ENCODE data around the gene GARRE1.
"Not testable (repeated sequence)": the region's sequence is repeated elsewhere in the genome, so short reads cannot be mapped to it uniquely, and the experiment has no call there.

The GARRE1 gene

DNA sequence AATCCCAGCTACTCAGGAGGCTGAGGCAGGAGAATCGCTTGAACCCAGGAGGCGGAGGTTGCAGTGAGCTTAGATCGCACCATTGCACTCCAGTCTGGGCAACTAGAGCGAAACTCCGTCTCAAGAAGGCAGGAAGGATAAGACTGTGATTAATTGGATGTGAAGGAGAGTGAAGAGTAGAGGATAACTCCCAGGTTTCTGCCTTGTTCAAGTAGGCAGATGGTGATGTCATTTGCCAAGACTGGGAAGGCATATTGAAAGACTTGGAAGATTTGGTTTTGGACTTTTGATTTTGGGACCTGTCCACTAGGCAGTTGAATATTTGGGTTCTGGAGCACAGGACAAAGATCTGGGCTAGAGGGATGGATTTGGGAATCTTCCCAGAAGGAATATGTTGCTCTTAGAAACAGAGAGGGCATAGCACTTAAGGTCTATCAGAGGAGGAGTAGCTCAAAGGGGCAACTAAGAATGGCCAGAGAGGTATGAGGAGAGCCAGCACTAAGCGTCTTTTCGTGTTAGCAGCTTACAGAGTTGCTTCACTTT is 20.0 kb downstream of the GARRE1 start:
- DNase-seq (ENCODE audit: low read depth) = no peak
- no peak overlapping the region for H3K4me3 ChIP-seq (ENCODE audit: low read depth, low read length)
- TF ChIP-seq, protein P1, sequence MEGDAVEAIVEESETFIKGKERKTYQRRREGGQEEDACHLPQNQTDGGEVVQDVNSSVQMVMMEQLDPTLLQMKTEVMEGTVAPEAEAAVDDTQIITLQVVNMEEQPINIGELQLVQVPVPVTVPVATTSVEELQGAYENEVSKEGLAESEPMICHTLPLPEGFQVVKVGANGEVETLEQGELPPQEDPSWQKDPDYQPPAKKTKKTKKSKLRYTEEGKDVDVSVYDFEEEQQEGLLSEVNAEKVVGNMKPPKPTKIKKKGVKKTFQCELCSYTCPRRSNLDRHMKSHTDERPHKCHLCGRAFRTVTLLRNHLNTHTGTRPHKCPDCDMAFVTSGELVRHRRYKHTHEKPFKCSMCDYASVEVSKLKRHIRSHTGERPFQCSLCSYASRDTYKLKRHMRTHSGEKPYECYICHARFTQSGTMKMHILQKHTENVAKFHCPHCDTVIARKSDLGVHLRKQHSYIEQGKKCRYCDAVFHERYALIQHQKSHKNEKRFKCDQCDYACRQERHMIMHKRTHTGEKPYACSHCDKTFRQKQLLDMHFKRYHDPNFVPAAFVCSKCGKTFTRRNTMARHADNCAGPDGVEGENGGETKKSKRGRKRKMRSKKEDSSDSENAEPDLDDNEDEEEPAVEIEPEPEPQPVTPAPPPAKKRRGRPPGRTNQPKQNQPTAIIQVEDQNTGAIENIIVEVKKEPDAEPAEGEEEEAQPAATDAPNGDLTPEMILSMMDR (IDR thresholded peaks at IDR 0.05; ENCODE audit: control insufficient read depth, extremely low read depth, insufficient read depth) = no peak

DNA sequence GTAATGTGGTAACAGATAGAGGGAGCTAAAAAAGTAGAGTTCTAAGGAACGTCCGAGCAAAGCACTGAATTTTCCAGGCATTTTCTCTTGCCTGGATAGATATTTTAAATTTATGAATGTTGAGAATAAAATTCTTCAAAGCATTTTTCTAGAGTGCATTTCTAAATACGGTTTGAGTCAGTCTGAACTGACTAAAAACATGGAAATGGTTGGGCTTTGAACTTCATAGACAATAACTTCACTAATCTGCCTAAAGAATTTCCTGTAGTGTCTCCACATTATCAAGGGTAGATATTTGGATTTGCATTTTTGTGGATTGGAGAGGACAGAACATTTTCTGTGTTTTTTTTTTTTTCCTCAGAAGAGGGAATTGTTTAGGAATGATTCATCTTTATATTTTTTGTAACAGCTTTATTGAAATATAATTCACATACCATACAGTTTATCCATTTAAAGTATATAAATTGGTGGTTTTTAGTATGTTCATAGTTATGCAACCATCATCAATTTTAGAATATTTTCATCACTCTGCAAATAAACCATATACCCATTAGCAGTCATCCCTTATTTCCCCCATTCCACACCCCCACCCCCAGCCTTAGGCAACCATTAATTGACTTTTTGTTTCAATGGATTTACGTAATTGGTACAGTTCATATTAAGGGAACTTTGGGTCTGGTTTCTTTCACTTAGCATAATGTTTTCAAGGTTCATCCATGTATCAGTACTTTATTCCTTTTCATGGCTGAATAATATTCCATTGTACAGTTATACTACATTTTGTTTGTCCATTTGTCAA is 20.7 kb downstream of the GARRE1 start:
- no peak for DNase-seq (ENCODE audit: low read depth)
- H3K4me3 ChIP-seq (ENCODE audit: low read depth, low read length) = no peak overlapping the region
- TF ChIP-seq, protein P1 (IDR thresholded peaks at IDR 0.05; ENCODE audit: control insufficient read depth, extremely low read depth, insufficient read depth) = no peak

DNA sequence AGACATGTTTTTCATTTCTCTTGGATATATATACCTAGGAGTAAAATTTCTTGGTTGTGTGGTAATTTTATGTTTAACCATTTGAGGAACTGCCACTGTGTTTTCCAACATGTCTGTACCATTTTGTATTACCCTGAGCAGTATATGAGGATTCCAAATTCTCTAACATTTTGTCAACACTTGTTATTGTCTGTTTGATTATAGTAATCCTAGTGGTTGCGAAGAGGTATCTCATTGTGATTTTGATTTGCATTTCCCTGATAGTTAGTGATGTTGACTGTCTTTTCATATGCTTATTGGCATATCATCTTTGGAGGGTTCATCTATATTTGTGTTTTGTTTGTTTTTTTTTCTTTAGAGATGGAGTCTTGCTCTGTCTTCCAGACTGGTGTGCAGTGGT is 21.4 kb downstream of the GARRE1 start:
- TF ChIP-seq, protein P1 (IDR thresholded peaks at IDR 0.05; ENCODE audit: control insufficient read depth, extremely low read depth, insufficient read depth) = no peak
- DNase-seq (ENCODE audit: low read depth) = no peak
- H3K4me3 ChIP-seq (ENCODE audit: low read depth, low read length) = no peak overlapping the region

DNA sequence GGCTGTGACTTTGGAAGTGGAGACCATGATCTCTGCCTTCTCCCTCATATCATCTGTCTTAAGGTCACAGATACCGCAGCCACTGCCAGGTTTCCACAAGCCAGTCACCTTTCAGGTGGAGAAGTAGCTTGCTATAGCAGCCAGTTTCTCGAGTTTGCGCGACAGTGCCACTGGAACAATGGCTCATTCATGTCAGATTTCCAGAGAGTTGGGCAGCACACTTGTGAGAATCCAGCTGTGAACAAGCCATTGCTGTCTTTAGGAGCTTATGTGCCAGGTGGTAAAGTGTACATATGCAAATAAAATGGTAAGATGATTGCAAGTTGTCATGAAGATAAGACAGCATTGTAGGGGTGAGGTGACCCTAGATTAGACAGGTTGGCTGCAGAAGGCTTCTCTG is 22.3 kb downstream of the GARRE1 start:
- TF ChIP-seq, protein P1 (IDR thresholded peaks at IDR 0.05; ENCODE audit: control insufficient read depth, extremely low read depth, insufficient read depth) = no peak
- H3K4me3 ChIP-seq (ENCODE audit: low read depth, low read length) = no peak overlapping the region
- no peak for DNase-seq (ENCODE audit: low read depth)

DNA sequence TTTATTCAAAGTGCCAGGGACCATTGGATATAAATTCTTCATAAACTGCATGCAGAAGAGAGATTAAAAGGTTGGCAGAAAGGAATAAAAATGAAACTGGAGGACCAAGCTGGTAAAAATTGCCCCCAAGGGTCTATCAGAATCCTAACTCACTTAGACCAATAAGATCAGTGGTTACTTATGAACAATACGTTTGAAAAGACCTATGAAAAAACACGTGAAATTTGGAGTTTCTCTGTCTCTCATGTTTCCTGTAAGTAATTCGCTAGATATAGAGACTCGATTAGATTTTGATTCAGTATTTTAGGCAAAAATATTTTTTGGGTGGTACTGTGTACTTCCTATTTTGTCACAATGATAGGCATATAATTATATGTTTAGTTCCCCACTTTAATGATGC is 22.9 kb downstream of the GARRE1 start:
- DNase-seq (ENCODE audit: low read depth) = no peak
- no peak overlapping the region for H3K4me3 ChIP-seq (ENCODE audit: low read depth, low read length)
- TF ChIP-seq, protein P1 (IDR thresholded peaks at IDR 0.05; ENCODE audit: control insufficient read depth, extremely low read depth, insufficient read depth) = no peak

DNA sequence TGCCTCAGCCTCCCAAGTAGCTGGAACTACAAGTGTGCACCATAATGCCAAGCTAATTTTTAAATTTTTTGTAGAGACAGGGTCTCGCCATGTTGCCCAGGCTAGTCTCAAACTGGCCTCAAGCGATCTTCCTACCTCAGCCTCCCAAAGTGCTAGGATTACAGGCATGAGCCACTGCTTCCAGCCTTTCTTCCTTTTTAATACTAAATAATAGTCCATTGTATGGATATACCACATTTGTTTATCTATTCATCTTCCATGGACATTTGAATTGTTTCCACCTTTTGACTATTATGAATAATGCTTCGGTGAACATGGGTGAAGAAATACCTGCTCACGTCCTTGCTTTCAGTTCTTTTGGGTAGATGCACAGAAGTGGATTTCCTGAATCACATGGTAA is 24.4 kb downstream of the GARRE1 start:
- DNase-seq (ENCODE audit: low read depth) = no peak
- TF ChIP-seq, protein P1 (IDR thresholded peaks at IDR 0.05; ENCODE audit: control insufficient read depth, extremely low read depth, insufficient read depth) = no peak
- H3K4me3 ChIP-seq (ENCODE audit: low read depth, low read length) = no peak overlapping the region

DNA sequence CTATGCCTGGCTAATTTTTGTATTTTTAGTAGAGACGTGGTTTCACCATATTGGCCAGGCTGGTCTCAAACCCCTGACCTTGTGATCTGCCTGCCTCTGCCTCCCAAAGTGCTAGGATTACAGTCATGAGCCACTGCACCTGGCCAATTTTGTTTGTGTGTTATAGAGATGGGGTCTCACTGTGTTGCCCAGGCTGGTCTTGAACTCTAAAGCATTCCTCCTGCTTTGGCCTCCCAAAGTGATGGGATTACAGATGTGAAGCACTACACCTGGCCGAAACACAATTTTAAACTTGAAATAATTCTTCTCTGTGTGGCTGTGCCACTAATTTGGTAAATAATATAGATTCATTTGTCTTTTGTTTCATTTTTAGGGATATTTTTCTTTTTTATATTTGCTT is 27.1 kb downstream of the GARRE1 start:
- not testable (repeated sequence) for H3K4me3 ChIP-seq (ENCODE audit: low read depth, low read length)

More for the DNA sequence above, 27.1 kb downstream of the GARRE1 start:
- DNase-seq (ENCODE audit: low read depth) = not testable (repeated sequence)
